LNCaP clone FGC (cell line): Measurements from ENCODE around the gene TNNI3K.

Experiments used
- DNase-seq: peaks from one replicate; pipeline ENCODE4 v3.0.0-alpha.2; 2011; ENCODE audit warnings: low read depth
- H3K4me3 ChIP-seq: 2 replicates; pipeline ENCODE4 v1.5.1; 2011; ENCODE audit warnings: mild to moderate bottlenecking, low read depth, low read length, control low read depth
- TF ChIP-seq, protein P1 (sequence below): IDR thresholded peaks from 2 replicates; pipeline ENCODE4 v1.5.1; 2012; ENCODE audit warnings: mild to moderate bottlenecking; ENCODE audit not compliant: control insufficient read depth, insufficient read depth; ENCODE audit errors: extremely low read depth

Gene TNNI3K

DNA sequence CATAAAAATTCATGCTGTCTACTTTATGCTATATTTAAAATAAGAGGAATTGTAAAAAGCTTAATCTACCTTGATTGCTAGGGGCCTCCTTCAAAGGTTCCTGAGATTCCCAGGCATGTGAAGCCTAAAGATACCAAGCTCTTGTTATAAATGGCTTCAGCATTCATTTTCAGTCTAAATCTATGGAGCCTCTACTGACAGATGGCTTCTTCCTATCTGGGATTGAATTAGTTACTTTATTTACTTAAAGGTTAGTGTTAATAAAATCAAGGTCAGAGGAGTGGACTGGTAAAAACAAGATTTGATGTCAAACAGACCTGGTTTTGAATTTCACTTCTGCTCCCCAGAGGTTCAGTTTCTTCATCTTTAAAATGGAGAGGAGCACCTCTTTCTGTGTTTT lies 93.7 kb downstream of the TNNI3K start:
- no peak overlapping the region for H3K4me3 ChIP-seq
- DNase-seq = no peak
- TF ChIP-seq, protein P1, sequence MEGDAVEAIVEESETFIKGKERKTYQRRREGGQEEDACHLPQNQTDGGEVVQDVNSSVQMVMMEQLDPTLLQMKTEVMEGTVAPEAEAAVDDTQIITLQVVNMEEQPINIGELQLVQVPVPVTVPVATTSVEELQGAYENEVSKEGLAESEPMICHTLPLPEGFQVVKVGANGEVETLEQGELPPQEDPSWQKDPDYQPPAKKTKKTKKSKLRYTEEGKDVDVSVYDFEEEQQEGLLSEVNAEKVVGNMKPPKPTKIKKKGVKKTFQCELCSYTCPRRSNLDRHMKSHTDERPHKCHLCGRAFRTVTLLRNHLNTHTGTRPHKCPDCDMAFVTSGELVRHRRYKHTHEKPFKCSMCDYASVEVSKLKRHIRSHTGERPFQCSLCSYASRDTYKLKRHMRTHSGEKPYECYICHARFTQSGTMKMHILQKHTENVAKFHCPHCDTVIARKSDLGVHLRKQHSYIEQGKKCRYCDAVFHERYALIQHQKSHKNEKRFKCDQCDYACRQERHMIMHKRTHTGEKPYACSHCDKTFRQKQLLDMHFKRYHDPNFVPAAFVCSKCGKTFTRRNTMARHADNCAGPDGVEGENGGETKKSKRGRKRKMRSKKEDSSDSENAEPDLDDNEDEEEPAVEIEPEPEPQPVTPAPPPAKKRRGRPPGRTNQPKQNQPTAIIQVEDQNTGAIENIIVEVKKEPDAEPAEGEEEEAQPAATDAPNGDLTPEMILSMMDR = no peak

GRCh38 chr1:74333244-74333643 lies 98.1 kb downstream of the TNNI3K start:
- no peak for DNase-seq
- TF ChIP-seq, protein P1 = no peak
- no peak overlapping the region for H3K4me3 ChIP-seq

GRCh38 chr1:74334147-74334546 lies 99.0 kb downstream of the TNNI3K start:
- H3K4me3 ChIP-seq = no peak overlapping the region
- TF ChIP-seq, protein P1 = no peak
- no peak for DNase-seq

GRCh38 chr1:74340656-74341055 lies 105.5 kb downstream of the TNNI3K start:
- TF ChIP-seq, protein P1 = no peak
- DNase-seq = no peak
- no peak overlapping the region for H3K4me3 ChIP-seq

GRCh38 chr1:74341702-74342339 lies 106.6 kb downstream of the TNNI3K start:
- no peak overlapping the region for H3K4me3 ChIP-seq
- TF ChIP-seq, protein P1 = no peak

GRCh38 chr1:74343216-74343615 lies 108.0 kb downstream of the TNNI3K start:
- H3K4me3 ChIP-seq = no peak overlapping the region
- DNase-seq = no peak
- TF ChIP-seq, protein P1 = no peak

More at GRCh38 chr1:74341702-74342339, 106.6 kb downstream of the TNNI3K start:
- DNase-seq = no peak

GRCh38 chr1:74344387-74344786 lies 109.2 kb downstream of the TNNI3K start:
- no peak overlapping the region for H3K4me3 ChIP-seq
- DNase-seq = no peak
- TF ChIP-seq, protein P1 = no peak
